Measurements from ENCODE around the gene FKBP5.

GRCh38 chr6:35581633-35582032 is 107.1 kb downstream of the FKBP5 start:
- TF ChIP-seq CTCF (conservative IDR thresholded peaks at IDR 0.05; ENCODE audit: low read length) (no peak), EZH2phosphoT487 (IDR thresholded peaks at IDR 0.05; ENCODE audit: borderline replicate concordance, low read depth, low read length) (no peak)
